DMS153 treated with DMSO at 0.1 percent for 48 hours (cell line): ENCODE results near the gene SVOPL.

Source experiments
- DNase-seq: peaks from one replicate; lab custom pipeline; 2025; ENCODE audit not compliant: unreplicated experiment; lab: John Stamatoyannopoulos, UW

SVOPL gene

DNA sequence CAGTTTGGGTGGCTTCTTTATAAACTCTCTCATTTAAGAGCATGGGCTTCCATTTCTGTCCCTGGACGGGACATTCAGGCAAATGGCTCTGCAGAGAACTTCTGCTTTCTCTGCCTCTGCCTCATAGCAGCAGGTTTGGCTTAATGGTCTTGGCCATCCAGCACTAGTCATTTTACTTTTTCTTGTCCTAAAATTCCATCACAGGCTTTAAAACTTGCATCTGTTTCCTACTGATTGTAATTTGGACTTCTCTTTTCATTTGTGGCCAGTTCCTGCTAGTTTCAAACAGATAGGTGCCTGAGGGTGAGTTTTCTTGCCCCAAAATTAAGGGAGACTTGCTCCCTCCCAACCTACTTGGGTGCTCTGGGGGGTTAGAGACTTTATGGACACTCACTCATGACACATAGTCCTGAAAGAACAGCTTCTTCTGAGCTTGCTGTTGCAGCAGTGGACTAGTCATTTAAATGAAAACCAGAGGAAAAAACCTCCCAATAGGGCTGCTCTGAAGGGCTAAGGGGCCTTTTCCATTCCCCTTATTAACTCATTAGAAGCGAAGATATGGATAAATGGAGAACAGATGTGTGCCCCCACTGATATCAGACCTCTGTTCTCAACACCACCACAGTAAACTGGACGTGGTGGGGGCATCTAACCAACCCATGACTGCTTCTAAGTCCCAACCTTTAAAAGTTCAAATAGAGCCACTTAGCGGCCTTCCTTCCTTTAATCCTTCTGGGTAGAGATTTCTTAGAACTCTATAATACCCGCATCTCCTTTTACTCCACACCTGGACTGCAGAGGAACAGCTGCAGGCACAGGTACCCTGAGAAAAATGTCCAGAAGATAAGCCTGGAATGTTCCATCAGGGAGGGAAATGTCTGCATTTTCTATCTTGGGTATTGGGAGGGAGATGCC, 38.8 kb downstream of the SVOPL start:
- no peak for DNase-seq

DNA sequence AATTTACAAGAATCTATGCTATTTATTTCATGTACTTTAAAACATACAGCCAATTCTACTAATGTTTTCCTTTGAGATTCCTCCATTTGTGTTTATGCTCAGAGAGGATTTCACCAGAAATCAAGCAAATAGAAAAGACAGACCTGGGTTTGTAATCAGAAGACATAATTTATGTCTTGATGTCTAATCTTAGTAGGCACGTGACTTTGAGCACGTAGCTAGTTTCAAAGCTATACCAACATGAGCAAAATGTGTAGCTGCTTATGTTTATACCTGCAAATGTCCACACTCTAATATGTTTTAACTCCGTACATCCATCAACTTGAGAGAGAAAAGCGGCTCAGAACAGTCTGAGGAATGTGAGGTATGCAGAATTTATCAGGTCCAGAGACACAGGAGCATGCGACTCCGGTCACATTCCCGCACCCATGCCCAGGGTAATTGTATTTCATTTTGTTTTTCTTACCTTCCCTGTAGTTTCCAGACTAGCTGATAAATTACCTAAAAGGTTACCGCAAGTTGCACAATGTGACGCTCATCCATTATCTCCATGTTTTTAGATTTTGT, 40.0 kb downstream of the SVOPL start:
- DNase-seq = no peak

DNA sequence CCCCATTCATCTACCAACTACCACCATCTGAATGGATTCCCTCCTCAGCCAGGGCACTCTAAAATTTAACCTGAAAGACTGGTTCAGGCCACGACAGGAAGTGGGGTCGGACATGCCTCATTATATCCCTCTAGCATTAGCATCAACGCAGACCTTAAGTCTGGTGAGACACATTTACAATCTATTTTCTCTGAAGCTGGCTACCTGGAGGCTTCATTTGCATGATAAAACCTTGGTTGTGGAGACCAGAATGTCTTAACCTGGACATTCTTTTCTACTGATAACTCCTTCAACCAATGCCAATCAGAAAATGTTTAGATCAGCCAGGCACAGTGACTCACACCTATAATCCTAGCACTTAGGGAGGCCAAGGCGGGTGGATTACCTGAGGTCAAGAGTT, 42.3 kb downstream of the SVOPL start:
- DNase-seq = no peak

DNA sequence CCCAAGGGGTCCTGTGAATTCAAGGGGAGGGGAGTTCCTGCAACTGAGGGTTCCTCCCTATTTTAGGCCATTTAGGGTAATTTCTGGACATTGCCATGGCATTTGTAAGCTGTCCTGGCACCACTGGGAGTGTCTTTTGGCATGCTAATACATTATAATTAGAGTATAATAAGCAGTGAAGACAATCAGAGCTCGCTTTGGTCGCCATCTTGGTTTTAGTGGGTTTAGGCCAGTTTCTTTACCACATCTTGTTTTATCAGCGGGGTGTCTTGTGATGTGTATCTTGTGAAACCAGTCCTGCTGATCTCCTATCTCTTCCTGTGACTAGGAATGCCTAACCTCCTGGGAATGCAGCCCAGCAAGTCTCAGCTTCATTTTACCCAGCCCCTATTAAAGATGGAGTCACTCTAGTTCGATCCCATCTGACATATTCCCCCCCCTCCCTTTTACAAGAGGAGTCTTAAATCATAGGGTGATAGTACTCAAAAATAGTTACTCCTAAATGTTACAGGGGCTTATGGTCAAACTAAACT, 43.2 kb downstream of the SVOPL start:
- no peak for DNase-seq

DNA sequence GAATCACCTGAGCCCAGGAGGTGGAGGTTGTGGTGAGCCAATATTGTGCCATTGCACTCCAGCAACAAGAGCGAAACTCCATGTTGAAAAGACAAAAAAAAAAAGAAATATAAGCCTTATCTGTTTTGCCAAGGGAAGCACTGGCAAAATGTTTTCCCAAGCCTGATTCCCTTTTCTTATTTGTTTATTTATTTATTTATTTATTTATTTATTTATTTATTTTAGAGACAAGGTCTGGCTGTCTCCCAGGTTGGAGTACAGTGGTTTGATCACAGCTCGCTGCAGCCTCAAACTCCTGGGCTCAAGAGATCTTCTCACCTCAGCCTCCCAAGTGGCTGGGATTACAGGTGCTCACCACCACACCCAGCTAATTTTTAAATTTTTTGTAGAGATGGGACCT, 44.2 kb downstream of the SVOPL start:
- DNase-seq = no peak

- DNase-seq = no peak
Observed at GRCh38 chr7:138654616-138655015, 46.5 kb downstream of the SVOPL start.

- no peak for DNase-seq
Observed at GRCh38 chr7:138649506-138649905, 51.7 kb downstream of the SVOPL start.

- no peak for DNase-seq
Observed at GRCh38 chr7:138645284-138645683, 55.9 kb downstream of the SVOPL start.

GRCh38 chr7:138632826-138633602, 68.1 kb downstream of the SVOPL start:
- DNase-seq = no peak

DNA sequence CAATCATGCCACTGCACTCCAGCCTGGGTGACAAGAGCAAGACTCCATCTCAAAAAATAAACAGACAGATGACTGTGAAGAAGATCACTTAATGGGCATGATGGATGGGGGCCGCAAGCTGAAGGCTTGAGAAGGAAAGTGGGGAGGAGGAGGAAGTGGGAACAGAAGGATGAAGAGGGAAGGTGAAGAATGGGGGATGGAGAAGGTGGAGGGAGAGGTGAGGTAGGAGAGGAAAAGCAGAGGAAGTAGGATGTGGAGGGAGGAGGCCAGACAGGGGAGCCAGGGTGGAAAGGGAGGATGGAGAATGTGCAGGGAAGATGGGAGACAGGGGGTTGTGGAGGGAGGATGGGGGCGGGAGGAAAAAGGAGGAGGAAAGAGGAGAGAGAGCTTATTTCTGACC, 68.8 kb downstream of the SVOPL start:
- no peak for DNase-seq

DNA sequence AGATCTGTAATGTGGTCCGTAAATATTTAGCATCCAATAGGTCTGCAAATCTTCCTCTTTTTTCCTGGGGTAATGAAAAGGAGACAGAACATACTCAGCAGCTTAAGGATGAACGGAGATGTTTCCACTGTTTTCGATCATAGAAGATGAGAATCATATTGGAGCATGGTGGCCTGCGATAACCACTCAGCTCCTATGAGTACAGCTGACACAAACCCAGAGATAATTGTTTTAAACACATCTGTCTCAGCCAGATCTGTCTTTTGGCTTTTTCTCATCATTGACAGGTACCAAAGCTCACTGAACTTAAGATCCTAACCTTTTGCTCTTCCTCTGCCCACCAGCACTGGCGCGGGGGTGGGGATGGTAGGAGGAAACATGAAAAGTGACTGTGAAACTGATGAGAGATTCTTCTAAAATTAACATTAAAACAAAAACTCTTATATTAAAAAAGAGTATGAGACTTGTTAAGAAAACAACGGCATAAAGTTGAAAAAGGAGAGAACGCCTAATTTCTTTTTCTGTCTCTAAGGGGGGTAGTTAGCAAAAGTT, 71.0 kb downstream of the SVOPL start:
- no peak for DNase-seq

DNA sequence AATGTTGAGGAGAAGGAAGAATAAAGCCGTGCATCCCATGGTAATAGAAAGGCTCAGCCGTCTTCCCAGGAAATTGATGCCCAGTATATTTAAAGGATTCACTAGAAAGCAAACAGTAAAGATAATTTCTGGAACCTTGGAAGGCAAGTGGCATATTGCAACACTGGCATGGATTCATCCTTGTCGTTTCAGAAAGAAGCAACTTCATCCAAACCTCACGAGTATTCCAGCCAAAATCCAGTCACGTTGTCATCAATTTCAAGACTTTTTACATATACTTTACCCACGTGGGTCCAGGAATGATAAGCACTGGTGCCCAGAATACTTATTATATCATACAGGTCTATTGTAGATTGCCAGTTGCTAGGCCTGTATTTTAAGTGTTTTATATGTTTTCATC, 73.8 kb downstream of the SVOPL start:
- no peak for DNase-seq

DNA sequence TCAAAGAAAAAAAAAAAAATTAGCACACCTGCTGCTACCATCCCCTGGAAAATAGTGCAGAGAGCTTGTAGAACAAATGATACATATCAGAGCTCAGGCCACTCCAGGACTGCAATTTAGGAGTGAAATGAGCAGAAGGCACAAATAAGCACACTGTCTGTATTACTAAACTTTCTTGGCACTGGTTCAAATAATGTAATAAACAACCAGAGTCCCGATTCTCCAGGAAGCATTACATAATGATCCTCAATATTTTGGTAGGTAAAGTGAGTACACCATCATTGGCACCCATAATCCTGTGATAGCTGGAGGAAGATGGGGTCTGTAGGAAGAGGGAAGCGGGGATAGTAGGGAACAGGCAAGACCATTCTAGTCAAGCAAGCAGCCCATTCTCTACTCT, 74.3 kb downstream of the SVOPL start:
- DNase-seq = no peak

DNA sequence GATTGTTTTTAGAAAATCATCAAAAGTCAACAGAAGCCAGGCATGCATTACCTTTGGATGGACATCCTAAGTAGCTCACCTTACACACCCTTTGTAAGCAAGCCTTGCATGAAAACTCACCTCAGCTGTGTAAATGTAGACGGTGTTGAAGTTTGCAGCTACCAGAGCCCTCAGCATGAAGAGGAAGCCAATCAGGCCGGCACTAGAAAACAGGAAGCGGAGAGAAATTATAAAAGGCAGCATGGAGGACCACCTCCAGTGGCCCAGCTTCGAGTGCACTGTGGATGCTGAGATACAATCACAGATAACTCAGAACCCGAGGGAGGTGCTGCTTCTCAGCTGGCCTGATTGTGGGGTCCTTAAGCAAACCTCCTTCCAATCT, 75.3 kb downstream of the SVOPL start:
- DNase-seq = peak; percentile 38

GRCh38 chr7:138625084-138625848, 75.9 kb downstream of the SVOPL start:
- DNase-seq = no peak

GRCh38 chr7:138622841-138623240, 78.3 kb downstream of the SVOPL start:
- DNase-seq = no peak

- DNase-seq = no peak
Observed at GRCh38 chr7:138618933-138619332, 82.2 kb downstream of the SVOPL start.

GRCh38 chr7:138618506-138618905, 82.7 kb downstream of the SVOPL start:
- DNase-seq = no peak

DNA sequence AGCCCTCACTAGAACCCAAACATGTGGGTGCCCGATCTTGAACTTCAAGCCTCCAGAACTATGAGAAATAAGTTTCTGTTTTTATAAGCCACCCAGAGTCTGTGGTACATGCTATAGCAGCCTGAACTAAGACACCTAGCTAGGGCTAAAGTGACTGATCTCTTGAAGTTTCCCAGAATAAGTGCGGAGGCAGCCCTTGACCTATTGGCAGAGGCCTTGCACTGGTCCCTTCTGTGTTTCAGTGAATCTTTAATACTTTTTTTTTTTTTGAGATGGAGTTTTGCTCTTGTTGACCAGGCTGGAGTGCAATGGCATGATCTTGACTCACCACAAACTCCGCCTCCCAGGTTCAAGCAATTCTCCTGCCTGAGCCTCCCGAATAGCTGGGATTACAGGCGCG, 85.1 kb downstream of the SVOPL start:
- no peak for DNase-seq

DNA sequence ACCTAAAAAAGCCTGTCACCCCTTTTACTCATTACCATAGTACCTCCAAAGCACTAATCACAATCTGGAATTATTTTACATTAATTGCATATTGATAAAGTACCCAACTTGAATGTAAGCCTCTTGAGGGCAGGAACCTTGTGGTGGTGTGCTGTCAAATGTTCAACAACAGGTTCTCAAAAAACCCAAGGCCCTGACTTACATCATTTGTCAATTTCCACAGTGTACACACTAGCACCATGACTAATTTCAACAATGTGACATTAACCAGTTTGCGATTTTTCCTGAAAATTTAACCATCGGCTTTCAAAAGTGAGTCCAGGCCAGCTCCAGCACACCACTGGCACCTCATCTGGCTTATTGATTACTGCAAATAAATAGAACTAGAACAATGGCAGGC, 87.5 kb downstream of the SVOPL start:
- no peak for DNase-seq
